Heart right ventricle (tissue), 16 donors: ENCODE measurements around the gene PPP1R16B. TPM values are rescaled to one million over a fixed set of nuclear protein-coding genes. Genes with fewer than 3 reads are reported as not detected.

Source experiments
- ATAC-seq, 8 donors: fragments of 200-7000 bp; cut with Tn5 transposase; one replicate each; pipeline ENCODE4 v1.9.1; 2020; ENCODE audit warnings: mild to moderate bottlenecking in 8 of 8, moderate library complexity in 8 of 8, moderate number of reproducible peaks in 1 of 8
- DNase-seq, 2 donors: peaks; one replicate each; pipeline ENCODE4 v3.0.0-alpha.2; 2020
- H3K27ac ChIP-seq, 10 donors: fragments of 200-600 bp; sonication (generic) in 2 of 10; one replicate each; pipeline versions ENCODE4 v1.5.0 to v1.8.0; 2020 to 2022; ENCODE audit warnings: mild to moderate bottlenecking in 3 of 10
- H3K27me3 ChIP-seq, 7 donors: fragments of 200-600 bp; one replicate each; pipeline ENCODE4 v1.8.0; 2021 to 2022; ENCODE audit warnings: mild to moderate bottlenecking in 2 of 7
- H3K36me3 ChIP-seq, 9 donors: fragments of 200-600 bp; sonication (generic) in 1 of 9; one replicate each; pipeline versions ENCODE4 v1.5.0 to v1.8.0; 2020 to 2022; ENCODE audit warnings: mild to moderate bottlenecking in 2 of 9
- H3K4me1 ChIP-seq, 9 donors: fragments of 200-600 bp; sonication (generic) in 1 of 9; one replicate each; pipeline versions ENCODE4 v1.5.0 to v1.8.0; 2020 to 2022; ENCODE audit warnings: mild to moderate bottlenecking in 4 of 9
- H3K4me3 ChIP-seq, 10 donors: fragments of 200-600 bp; sonication (generic) in 2 of 10; one replicate each; pipeline versions ENCODE4 v1.5.0 to v1.8.0; 2020 to 2022; ENCODE audit warnings: mild to moderate bottlenecking in 7 of 10, moderate library complexity in 2 of 10
- H3K9me3 ChIP-seq, 11 donors: fragments of 200-600 bp in 10 of 11; sonication (generic) in 2 of 11; one replicate each; pipeline versions ENCODE4 v1.5.0 to v1.8.0; 2013 to 2022; ENCODE audit warnings: mild to moderate bottlenecking in 2 of 11, control low read depth in 1 of 11, moderate library complexity in 1 of 11
- WGBS, 2 donors: extraction: QIAGEN DNeasy Blood & Tissue Kit; methylation state at CpG; one replicate each; pipeline ENCODE4 v1.1.7; 2013; ENCODE audit warnings: inconsistent platforms in 1 of 2; 5-methylcytosine and 5-hydroxymethylcytosine counted together
- intact Hi-C, 10 donors: fragments of 100-400 bp; cut with DNase I; formaldehyde crosslinking; loops; one replicate each; pipeline versions ENCODE4 v1.11.1 to v1.14.2; 2022
- polyA plus RNA-seq, 2 donors: library from polyadenylated mRNA; stranded (reverse); fragments of 200-250 nt; gene quantifications; one replicate each; pipeline ENCODE4 v1.2.3, GENCODE V29; 2013
- total RNA-seq, 10 donors: library from RNA; stranded (reverse); fragmentation: NEBNext Ultra II Directional in 3 of 10; extraction: Animal tissue kit (Norgen Biotek cat#: 25700) in 3 of 10; gene quantifications; one replicate each; pipeline versions ENCODE4 v1.2.1 to v1.2.4, GENCODE V29; 2021 to 2023
- TF ChIP-seq, protein P1 (sequence below), 9 donors: fragments of 200-600 bp; sonication (generic) in 2 of 9; IDR thresholded peaks; one replicate each; pipeline versions ENCODE4 v1.5.0 to v1.8.0; 2021 to 2022; ENCODE audit warnings: antibody characterized with exemption in 9 of 9, mild to moderate bottlenecking in 5 of 9, moderate library complexity in 1 of 9
- donor health status: Arrhythmogenic right ventricular cardiomyopathy.
- donor health status: ischemic (EF 13 %, LVEDD 7.1; RV severe dilation, severe dysfunction).
- donor health status: healthy with polysubstance abuse.
- donor health status: DM: no; HTN: yes; CAD: no.
- donor health status: DM: no; HTN: no; CAD: no.
- donor health status: ischemic (EF 25% LVEDD 6.9; RV normal size, moderate dysfunction).
- donor health status: ischemic (EF 25% LVEDD 5.7; RV mildly dilated, moderate dysfunction).
- donor health status: healthy.
- donor health status: DM: yes; HTN: yes; CAD: no.
- donor health status: Ischemic cardiomyopathy.
- donor health status: ischemic (EF 35%, LVEDD 5.7; RV mildly dilated, moderate dysfunction).
- donor health status: nonischemic (EF 11% LVEDD 7.7; RV severe dilation, severe dysfunction).
- donor health status: DM: yes; HTN: yes; CAD: no.
- donor health status: PGD.
- donor health status: ischemic (EF 29% LVEDD 5.4; RV normal size, mild dysfunction).
- donor health status: nonischemic (EF 23%, LVEDD 6.1; RV moderate dilation, normal function).

The PPP1R16B gene
- total and polyA plus RNA-seq, 12 donors = 2.5 to 13.8 (median 5.8) TPM

DNA sequence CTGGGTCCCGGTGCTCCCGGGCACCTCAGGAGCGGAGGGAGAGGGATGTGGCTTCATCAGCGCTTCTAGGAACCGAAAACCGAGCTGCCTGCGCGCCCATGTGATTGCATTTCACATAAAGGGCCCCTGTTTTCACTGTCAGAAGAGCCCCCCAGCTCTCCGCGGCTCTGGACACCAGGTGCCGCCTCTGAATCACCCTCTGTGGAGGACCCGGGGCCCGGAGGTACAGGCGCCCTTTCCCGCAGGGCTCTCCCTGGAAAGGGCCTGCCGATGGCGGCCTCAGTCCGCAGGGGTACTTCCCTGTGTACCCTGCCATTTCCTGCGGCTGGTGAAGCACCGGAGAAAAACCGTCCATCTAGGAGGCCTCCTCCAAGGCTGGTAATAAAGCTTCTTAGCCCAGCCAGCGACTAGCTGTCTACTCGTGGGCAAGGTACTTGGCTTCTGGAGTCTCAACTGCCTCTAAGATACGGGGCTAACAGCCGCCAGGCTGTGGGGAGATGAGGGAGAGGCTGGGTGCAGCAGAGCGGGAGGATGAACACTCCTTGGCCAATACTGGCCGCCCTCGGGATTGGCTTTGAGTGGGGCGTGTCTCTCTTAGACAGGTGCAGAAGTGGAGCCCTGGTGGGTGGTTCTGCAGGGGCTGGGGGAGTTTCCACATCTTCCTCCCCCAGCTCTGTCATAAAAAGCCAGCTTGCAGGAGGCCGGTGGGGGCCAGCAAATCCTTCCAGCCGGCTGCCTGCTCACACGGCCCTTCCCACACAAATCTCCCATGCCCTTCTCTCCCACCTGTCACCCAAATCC lies 1.6 kb downstream of the PPP1R16B start:
- Histone ChIP-seq H3K27ac (peak overlapping the region in 9 of 10 donors; percentile 79 to 93 (median 87)), H3K4me3 (peak overlapping the region; percentile 65 to 84 (median 80)), H3K27me3 (peaks cover 10 to 46% (median 28%) of the 10 kb centered on the region in 7 donors), H3K4me1 (peaks cover 4 to 89% (median 55%) of the 10 kb centered on the region in 9 donors), H3K9me3 (no peaks in the 10 kb centered on the region), H3K36me3 (peaks cover 0 to 8% (median 0%) of the 10 kb centered on the region in 9 donors)
- intact Hi-C loops = loop anchor here in 4 of 10 donors (5.0 to 10.0 kb wide), 4 partner anchors 68 to 88 kb away; no protein-coding TSS in a partner anchor
- no peak for DNase-seq
- ATAC-seq = peak in 1 of 8 donors; percentile 6
- TF ChIP-seq, protein P1, sequence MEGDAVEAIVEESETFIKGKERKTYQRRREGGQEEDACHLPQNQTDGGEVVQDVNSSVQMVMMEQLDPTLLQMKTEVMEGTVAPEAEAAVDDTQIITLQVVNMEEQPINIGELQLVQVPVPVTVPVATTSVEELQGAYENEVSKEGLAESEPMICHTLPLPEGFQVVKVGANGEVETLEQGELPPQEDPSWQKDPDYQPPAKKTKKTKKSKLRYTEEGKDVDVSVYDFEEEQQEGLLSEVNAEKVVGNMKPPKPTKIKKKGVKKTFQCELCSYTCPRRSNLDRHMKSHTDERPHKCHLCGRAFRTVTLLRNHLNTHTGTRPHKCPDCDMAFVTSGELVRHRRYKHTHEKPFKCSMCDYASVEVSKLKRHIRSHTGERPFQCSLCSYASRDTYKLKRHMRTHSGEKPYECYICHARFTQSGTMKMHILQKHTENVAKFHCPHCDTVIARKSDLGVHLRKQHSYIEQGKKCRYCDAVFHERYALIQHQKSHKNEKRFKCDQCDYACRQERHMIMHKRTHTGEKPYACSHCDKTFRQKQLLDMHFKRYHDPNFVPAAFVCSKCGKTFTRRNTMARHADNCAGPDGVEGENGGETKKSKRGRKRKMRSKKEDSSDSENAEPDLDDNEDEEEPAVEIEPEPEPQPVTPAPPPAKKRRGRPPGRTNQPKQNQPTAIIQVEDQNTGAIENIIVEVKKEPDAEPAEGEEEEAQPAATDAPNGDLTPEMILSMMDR (IDR thresholded peaks at IDR 0.05) = no peak
- WGBS, 2 donors = 12 to 14% methylated on average over 32 of the region's 32 CpGs

DNA sequence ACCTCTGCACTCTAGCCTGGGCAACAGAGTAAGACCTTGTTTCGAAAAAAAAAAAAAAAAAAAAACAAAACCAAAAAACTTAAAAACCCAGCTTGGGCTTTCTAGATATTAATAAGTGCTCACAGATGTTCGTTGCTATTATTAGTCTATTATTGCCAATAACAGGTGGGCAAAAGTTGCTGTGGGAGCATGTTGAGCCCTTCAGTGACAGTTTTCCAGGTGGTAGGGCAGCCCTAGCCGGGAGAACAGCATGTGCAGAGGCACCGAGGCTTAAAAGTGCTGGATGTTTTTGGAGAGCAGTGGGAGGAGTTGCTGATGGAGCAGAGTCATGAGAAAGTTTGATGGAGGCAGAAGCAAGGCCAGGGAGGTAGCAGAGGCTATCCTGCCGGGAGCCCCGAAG lies 4.4 kb downstream of the PPP1R16B start:
- DNase-seq = no peak
- no peak for ATAC-seq
- Histone ChIP-seq H3K9me3 (no peaks in the 10 kb centered on the region), H3K36me3 (peaks cover 0 to 8% (median 0%) of the 10 kb centered on the region in 9 donors), H3K27ac (peak overlapping the region in 1 of 10 donors; percentile 93), H3K4me3 (no peak overlapping the region), H3K27me3 (peaks cover 10 to 46% (median 28%) of the 10 kb centered on the region in 7 donors), H3K4me1 (peaks cover 4 to 93% (median 62%) of the 10 kb centered on the region in 9 donors)
- TF ChIP-seq, protein P1 (IDR thresholded peaks at IDR 0.05) = no peak
- WGBS, 2 donors = 52 to 55% methylated on average over 6 of the region's 6 CpGs
- intact Hi-C loops = loop anchor here in 4 of 10 donors (5.0 to 10.0 kb wide), 4 partner anchors 65 to 85 kb away; no protein-coding TSS in a partner anchor

DNA sequence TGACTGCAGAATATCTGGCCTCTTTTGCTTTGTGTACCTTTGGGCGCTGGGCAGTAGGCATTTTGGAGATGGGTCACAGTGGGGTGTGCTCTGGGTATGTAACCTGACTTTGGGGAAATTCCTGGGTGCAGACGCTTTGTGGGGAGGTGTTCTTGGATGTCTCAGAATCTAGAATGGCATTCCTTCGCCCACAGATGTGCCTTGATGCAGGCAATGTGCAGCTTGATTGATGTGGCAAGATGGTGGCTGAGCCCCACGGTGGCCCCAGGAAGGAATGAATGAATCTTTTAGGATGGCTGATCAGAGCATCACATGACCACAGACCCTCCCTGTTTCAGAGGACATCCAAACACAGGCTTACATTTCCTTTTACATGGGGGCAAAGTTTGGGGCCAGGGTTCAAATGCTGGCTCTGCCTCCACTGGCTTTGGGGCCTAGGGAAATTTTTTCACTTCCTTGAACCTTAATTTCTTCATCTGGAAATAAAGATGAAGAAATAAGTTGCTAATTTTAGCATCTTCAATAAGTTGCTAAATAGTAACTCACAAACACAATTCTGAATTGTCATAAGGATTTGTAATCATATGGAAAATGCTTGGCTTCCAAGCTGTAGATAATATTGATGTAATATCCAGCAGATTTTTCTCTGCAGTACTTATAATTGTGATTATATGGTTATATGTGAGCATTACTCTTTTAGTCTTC lies 5.6 kb downstream of the PPP1R16B start:
- TF ChIP-seq, protein P1 (IDR thresholded peaks at IDR 0.05) = no peak
- no peak for ATAC-seq
- Histone ChIP-seq H3K27ac (peak overlapping the region in 4 of 10 donors; percentile 22 to 69 (median 44)), H3K4me3 (no peak overlapping the region), H3K27me3 (peaks cover 5 to 37% (median 23%) of the 10 kb centered on the region in 7 donors), H3K36me3 (peaks cover 0 to 8% (median 0%) of the 10 kb centered on the region in 9 donors), H3K4me1 (peaks cover 3 to 82% (median 57%) of the 10 kb centered on the region in 9 donors), H3K9me3 (no peaks in the 10 kb centered on the region)
- WGBS, 2 donors = 76 to 83% methylated on average over 4 of the region's 4 CpGs
- DNase-seq = no peak
- intact Hi-C loops = no loop called here

DNA sequence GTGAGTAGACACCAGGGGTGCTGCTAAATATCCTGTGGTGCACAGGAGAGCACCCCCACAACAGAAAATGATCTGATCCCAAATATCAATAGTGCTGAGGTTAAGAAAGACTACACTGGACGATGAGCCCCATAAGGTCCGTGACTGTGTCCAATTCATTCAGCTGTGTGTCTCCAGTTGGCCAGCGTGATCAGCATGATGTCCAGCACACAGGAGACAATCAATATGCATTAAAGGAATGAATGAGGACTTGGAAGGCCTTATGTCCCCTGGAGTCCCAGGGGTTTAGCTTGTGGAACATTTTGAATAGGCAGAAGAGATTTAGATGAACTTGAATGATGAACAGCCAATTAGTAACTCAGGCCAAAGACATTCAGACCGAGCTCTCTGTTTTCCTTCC lies 6.3 kb downstream of the PPP1R16B start:
- H3K27ac ChIP-seq = peak overlapping the region in 7 of 10 donors; percentile 22 to 69 (median 50)
- no peak for DNase-seq
- peaks cover 0 to 8% (median 0%) of the 10 kb centered on the region in 9 donors for H3K36me3 ChIP-seq
- WGBS, 2 donors = 56 to 62% methylated on average over 4 of the region's 4 CpGs
- no peaks in the 10 kb centered on the region for H3K9me3 ChIP-seq
- peaks cover 0 to 31% (median 16%) of the 10 kb centered on the region in 7 donors for H3K27me3 ChIP-seq
- no peak overlapping the region for H3K4me3 ChIP-seq
- TF ChIP-seq, protein P1 (IDR thresholded peaks at IDR 0.05) = no peak
- intact Hi-C loops = no loop called here
- peaks cover 0 to 81% (median 57%) of the 10 kb centered on the region in 9 donors for H3K4me1 ChIP-seq
- no peak for ATAC-seq
